Natural killer cell (primary cell): ENCODE measurements around the gene CLDN5. TPM values are rescaled to one million over a fixed set of nuclear protein-coding genes. Genes with fewer than 3 reads are reported as not detected.

Source experiments
- ATAC-seq, 3 donors: fragments of 150-1000 bp in 2 of 3; fragments of 200-7000 bp in 1 of 3; cut with Tn5 transposase; 1 replicate in 1 of 3; 2 replicates in 2 of 3; pipeline ENCODE4 v1.10.0; 2021; ENCODE audit warnings: mild to moderate bottlenecking in 2 of 3, moderate library complexity in 2 of 3
- DNase-seq, 2 donors: peaks; one replicate each; pipeline versions ENCODE4 v3.0.0 to v3.0.0-alpha.2; 2013 to 2021; ENCODE audit warnings: mixed read lengths in 1 of 2
- H3K27ac ChIP-seq: one replicate; pipeline ENCODE4 v1.5.1; 2013; ENCODE audit warnings: mild to moderate bottlenecking, low read length
- H3K27me3 ChIP-seq: one replicate; pipeline ENCODE4 v1.6.1; 2013; ENCODE audit warnings: low read length; ENCODE audit not compliant: control insufficient read depth, insufficient read depth
- H3K36me3 ChIP-seq: one replicate; pipeline ENCODE4 v1.6.1; 2013; ENCODE audit warnings: low read length; ENCODE audit not compliant: control insufficient read depth, insufficient read depth
- H3K4me1 ChIP-seq: one replicate; pipeline ENCODE4 v1.6.1; 2013; ENCODE audit warnings: low read length; ENCODE audit not compliant: control insufficient read depth, insufficient read depth
- H3K4me3 ChIP-seq: one replicate; pipeline ENCODE4 v1.5.1; 2013; ENCODE audit warnings: low read length
- H3K9me3 ChIP-seq: one replicate; pipeline ENCODE4 v1.6.1; 2013; ENCODE audit warnings: low read length; ENCODE audit not compliant: control insufficient read depth, insufficient read depth
- H3K27ac Mint-ChIP-seq, 2 donors: one replicate each; pipeline ENCODE4 v1.8.0; 2022; ENCODE audit warnings: mild to moderate bottlenecking in 2 of 2, mixed read lengths in 2 of 2, moderate library complexity in 1 of 2
- H3K27me3 Mint-ChIP-seq, 2 donors: one replicate each; pipeline ENCODE4 v1.8.0; 2022; ENCODE audit warnings: low read depth in 2 of 2, mixed read lengths in 2 of 2
- H3K36me3 Mint-ChIP-seq: one replicate; pipeline ENCODE4 v1.8.0; 2022; ENCODE audit warnings: mixed read lengths
- H3K4me1 Mint-ChIP-seq, 2 donors: one replicate each; pipeline ENCODE4 v1.8.0; 2022; ENCODE audit warnings: mixed read lengths in 2 of 2
- H3K4me3 Mint-ChIP-seq: one replicate; pipeline ENCODE4 v1.8.0; 2022; ENCODE audit warnings: mild to moderate bottlenecking, moderate library complexity, mixed read lengths
- H3K9me3 Mint-ChIP-seq, 2 donors: one replicate each; pipeline ENCODE4 v1.8.0; 2022; ENCODE audit warnings: mixed read lengths in 2 of 2
- WGBS: methylation state at CpG from one replicate; pipeline ENCODE4 v1.1.7; 2013; ENCODE audit warnings: missing lambda C conversion rate; ENCODE audit not compliant: insufficient coverage; 5-methylcytosine and 5-hydroxymethylcytosine counted together
- intact Hi-C: fragments of 100-400 bp; cut with micrococcal nuclease; formaldehyde crosslinking; loops from one replicate; pipeline ENCODE4 v1.14.2; 2022
- total RNA-seq, 4 donors: library from RNA; stranded (reverse); fragments of 120-200 nt in 1 of 4; gene quantifications; one replicate each; pipeline versions ENCODE4 v1.2.3 to v1.2.4, GENCODE V29; 2013 to 2022
- TF ChIP-seq, protein P1 (sequence below): fragments of 200-600 bp; IDR thresholded peaks from one replicate; pipeline ENCODE4 v1.8.0; 2022; ENCODE audit warnings: antibody characterized with exemption

Gene CLDN5
- total RNA-seq, 3 donors from 2014 or later (not counting 1 experiment from before 2014, with no cell fraction given), result 1.3 to 1.7 TPM; not detected in 1

DNA sequence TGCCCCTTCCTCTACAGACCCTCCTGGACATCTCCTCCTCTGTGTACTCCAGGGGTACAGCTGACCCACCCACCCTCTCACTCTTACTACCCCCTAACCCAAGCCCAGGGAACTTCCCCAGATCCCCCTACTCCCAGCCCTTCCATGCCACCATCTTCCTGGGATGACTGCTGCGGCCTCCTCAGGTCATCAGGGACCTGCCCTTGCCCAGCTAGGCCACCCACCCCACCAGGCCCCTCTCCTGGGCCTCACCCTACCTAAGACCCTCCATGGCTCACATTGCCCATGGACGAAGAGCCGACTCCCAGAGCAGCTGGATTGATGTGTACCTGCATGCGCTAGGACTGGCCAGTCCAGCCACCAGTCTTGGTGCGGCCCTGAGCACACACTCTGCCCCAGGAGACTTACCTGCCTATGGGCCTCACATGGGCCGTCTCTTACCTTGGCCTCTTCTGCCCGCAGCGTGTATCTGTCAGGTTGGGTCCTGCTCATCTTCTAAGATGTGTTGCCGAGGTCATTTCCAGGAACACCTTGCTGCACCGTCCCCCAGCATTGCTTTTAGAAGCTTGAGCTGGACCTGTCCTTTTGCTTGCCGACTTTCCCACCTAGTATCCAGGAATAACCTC lies 2.0 kb upstream of the CLDN5 start:
- Mint-ChIP-seq H3K36me3 (no peaks in the 10 kb centered on the region), H3K4me3 (no peak overlapping the region), H3K27me3 (peaks cover 0 to 20% of the 10 kb centered on the region in 2 donors), H3K9me3 (no peaks in the 10 kb centered on the region), H3K4me1 (peaks cover 0 to 9% of the 10 kb centered on the region in 2 donors), H3K27ac (no peak overlapping the region)
- intact Hi-C loops, result no loop called here
- H3K27ac ChIP-seq, result no peak overlapping the region
- TF ChIP-seq, protein P1, sequence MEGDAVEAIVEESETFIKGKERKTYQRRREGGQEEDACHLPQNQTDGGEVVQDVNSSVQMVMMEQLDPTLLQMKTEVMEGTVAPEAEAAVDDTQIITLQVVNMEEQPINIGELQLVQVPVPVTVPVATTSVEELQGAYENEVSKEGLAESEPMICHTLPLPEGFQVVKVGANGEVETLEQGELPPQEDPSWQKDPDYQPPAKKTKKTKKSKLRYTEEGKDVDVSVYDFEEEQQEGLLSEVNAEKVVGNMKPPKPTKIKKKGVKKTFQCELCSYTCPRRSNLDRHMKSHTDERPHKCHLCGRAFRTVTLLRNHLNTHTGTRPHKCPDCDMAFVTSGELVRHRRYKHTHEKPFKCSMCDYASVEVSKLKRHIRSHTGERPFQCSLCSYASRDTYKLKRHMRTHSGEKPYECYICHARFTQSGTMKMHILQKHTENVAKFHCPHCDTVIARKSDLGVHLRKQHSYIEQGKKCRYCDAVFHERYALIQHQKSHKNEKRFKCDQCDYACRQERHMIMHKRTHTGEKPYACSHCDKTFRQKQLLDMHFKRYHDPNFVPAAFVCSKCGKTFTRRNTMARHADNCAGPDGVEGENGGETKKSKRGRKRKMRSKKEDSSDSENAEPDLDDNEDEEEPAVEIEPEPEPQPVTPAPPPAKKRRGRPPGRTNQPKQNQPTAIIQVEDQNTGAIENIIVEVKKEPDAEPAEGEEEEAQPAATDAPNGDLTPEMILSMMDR, result no peak
- H3K9me3 ChIP-seq, result no peaks in the 10 kb centered on the region
- H3K4me1 ChIP-seq, result peaks cover 5% of the 10 kb centered on the region
- peaks cover 11% of the 10 kb centered on the region for H3K27me3 ChIP-seq
- no peaks in the 10 kb centered on the region for H3K36me3 ChIP-seq
- ATAC-seq, result no peak
- 93% methylated on average over 11 of the region's 11 CpGs for WGBS
- no peak overlapping the region for H3K4me3 ChIP-seq
- no peak for DNase-seq

DNA sequence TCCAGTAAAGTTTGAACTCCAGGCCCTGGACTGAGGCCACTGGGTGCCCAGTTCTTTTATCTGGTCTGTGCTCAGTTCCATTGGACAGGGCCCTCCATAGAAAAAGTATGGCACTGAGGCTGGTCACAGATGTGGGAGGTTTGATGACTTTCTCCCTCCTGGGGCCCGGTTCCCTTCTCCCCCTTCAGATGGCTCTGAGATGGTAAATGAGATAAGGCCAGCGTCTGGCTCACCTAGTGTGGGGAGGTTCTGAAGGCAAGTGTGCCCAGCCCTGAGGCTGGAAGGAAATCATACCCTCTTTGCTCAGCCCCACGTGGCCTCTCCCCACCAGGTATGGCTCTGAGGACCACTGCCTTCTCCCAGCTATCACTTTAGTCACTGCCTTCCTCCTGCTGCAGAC lies 1.5 kb upstream of the CLDN5 start:
- Mint-ChIP-seq H3K27ac (no peak overlapping the region), H3K27me3 (peaks cover 0 to 20% of the 10 kb centered on the region in 2 donors), H3K4me3 (no peak overlapping the region), H3K9me3 (no peaks in the 10 kb centered on the region), H3K4me1 (peaks cover 0 to 9% of the 10 kb centered on the region in 2 donors), H3K36me3 (no peaks in the 10 kb centered on the region)
- intact Hi-C loops, result no loop called here
- Histone ChIP-seq H3K27me3 (peaks cover 11% of the 10 kb centered on the region), H3K4me1 (peaks cover 5% of the 10 kb centered on the region), H3K27ac (no peak overlapping the region), H3K36me3 (no peaks in the 10 kb centered on the region), H3K9me3 (no peaks in the 10 kb centered on the region), H3K4me3 (no peak overlapping the region)
- DNase-seq, result no peak
- 70% methylated on average over 2 of the region's 3 CpGs for WGBS
- no peak for ATAC-seq
- TF ChIP-seq, protein P1, result no peak

DNA sequence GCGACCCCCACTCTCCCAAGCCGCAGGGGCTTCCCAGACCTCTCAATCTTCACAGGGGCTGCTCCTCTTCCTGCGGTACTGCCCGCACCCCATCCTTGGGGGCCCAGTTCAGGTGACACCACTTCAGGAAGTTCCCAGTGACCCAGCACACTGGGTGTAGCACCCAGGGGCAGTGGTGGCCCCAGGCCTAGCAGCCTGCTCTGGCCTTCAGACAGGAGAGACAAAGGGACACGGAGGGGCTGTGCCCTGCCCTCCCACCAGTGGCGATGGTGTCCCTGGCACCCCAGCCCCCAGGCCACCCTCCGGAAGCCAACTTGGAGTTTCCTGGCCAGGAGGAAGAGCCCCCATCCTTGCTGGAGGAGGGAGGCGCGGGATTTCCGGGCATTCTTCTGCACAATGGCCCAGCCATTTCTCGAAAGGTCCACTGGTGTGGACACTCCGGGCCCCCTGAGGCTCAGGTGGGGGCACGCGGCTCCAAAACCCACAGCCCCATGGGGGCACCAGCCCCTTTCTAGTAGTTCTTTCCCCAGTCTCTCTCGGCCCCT lies 978 bp upstream of the CLDN5 start:
- no peak for DNase-seq
- Histone ChIP-seq H3K27ac (no peak overlapping the region), H3K36me3 (no peaks in the 10 kb centered on the region), H3K4me1 (peaks cover 5% of the 10 kb centered on the region), H3K4me3 (no peak overlapping the region), H3K27me3 (peaks cover 11% of the 10 kb centered on the region), H3K9me3 (no peaks in the 10 kb centered on the region)
- H3K9me3 Mint-ChIP-seq, result no peaks in the 10 kb centered on the region
- ATAC-seq, result no peak
- H3K4me3 Mint-ChIP-seq, result no peak overlapping the region
- H3K27me3 Mint-ChIP-seq, result peaks cover 0 to 20% of the 10 kb centered on the region in 2 donors
- no peaks in the 10 kb centered on the region for H3K36me3 Mint-ChIP-seq
- no peak overlapping the region for H3K27ac Mint-ChIP-seq
- peaks cover 0 to 9% of the 10 kb centered on the region in 2 donors for H3K4me1 Mint-ChIP-seq
- intact Hi-C loops, result no loop called here
- WGBS, result 81% methylated on average over 15 of the region's 15 CpGs
- TF ChIP-seq, protein P1, result no peak
